Inflammatory macrophage treated with lipopolysaccharide for 4 hours (primary cell): ENCODE measurements around the gene FMNL3.

Experiments used
- DNase-seq: peaks from one replicate; pipeline ENCODE4 v3.0.0-alpha.2; 2020

The FMNL3 gene

DNA sequence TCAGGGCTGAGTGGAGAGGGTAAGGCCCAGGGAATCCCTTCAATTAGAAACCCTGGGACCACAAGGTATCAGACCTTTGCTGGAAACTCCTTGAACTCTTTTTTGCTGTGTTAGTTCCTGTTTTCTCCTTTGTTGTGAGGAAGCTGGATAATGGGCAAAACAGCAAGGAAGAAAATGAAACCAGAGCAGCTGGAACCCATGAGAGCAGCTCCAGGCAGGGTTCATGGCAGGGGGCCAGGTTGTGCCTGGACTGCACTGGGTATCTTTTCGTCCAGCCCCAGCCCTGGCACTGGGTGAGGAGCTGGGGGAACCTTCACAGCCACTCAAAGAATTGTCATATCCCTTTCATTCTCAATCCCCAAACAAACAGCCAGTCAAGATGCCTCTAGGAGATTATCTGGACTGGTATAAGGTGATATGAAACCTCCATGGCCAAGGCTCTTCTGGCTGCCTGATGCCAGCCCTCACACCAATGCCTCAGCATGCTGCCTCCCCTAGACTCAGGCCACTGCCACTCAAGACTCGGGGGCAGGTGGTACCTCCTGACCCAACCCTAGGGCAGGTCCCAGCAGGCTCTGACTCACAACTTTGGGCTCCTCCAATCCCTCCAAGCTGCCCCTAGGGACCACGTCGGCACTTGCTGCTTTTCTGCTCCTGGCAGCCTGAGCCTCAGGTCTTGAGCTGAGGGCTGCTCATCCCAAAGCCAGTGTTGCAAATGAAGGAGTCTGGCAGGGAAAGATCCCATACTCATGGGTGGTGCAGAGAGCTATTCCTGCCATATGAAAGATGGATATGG lies 118.3 kb downstream of the FMNL3 start:
- DNase-seq: peak; percentile 48

DNA sequence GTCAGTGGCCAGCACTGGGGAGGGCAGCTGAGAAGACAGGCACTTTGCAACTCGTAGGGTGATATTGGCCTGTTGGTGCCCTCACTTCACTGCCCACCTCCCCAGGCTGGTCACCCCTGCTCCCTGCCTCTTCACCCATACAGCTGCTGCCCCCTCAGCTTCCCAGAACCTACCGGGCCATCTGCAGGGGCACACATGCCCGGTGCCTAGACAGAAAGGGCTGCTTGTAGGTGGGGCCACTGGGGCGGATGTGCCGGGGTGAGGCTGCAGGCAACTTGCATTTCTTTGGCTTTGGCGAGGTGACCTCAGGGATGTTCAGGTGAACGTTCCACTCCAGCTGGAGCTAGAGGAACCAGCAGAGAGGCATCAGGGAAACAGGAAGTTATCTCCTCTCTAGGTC lies 118.9 kb downstream of the FMNL3 start:
- DNase-seq: no peak

DNA sequence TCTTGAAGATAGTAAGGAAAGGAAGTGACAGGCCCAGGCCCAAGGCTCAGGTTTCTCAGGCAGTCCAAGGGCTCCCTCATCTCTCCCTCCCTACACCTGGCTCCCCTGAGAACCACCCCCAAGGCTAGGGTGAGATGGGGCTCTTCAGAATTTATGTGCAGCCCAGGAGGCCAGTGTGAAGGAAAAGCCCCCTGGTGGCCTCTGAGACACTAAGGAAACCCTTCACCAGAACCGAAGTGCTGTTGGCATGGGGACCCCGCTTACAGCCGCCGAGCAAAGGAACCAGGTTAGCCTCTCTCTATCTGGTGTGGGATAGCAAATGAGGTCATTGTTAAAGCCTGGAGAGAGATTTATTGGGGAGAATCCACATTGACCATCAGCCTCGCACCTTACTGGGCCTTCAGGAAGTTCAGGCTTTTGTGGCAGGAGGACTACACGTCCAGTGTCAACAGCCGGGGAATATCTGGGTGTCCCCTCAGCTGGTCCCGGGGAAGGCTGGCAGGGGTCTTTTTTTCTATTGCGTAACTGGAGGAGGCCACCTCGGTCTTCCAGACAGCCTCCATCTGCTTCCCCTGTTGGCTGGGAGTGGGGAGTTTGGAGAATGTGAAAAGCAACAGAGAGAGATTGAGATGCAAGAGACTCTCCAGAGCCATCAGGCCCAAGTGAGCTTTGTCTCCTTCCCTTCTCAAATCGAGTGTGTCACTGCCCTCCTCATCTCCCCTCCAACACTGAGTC lies 119.9 kb downstream of the FMNL3 start:
- no peak for DNase-seq
